ENCODE data around the gene CNTNAP2.
"Not testable (repeated sequence)": the region's sequence is repeated elsewhere in the genome, so short reads cannot be mapped to it uniquely, and the experiment has no call there.

CNTNAP2 gene

GRCh38 chr7:147678943-147679342, 1562.3 kb downstream of the CNTNAP2 start:
- DNase-seq (ENCODE audit: low read depth in 4 of 4, low spot score in 1 of 4), result no peak

DNA sequence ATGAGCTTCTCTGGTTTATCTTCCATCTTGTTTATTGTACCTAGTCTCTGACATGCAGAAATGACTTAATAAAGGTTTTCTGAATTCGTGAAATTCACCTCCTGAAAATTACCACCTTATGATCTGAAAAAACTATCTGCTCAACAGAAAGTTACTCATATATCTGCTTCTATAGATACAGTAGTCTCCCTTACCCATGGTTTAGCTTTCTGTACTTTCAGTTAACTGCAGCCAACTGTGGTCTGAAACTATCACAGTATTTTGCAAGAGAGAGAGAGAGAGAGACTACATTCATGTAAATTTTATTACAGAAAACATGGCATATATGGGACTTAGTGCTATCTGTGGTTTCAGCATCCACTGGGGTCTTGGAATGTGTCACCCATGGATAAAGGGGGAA, 1564.9 kb downstream of the CNTNAP2 start:
- DNase-seq (ENCODE audit: low read depth in 4 of 4, low spot score in 1 of 4), result no peak

DNA sequence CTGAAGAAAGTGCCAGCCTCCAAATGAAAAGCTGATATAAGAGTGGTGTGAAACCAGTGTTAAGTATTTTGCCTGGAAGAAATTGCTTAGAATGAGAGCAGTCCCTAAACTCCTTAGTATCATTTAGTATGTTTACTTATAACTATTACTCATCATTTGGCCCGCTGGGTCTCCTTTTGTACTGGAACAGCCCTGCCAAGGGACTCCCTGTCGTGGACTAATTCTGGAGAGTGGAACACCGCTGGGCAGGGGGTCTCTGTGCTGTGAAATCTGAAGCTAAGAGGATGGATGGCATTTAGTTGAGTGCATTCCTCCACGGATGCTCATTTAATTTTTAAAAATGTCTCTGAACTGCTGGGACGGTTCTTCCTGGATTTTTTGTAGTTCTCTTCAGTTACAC, 1584.1 kb downstream of the CNTNAP2 start:
- DNase-seq (ENCODE audit: low read depth in 4 of 4, low spot score in 1 of 4), result no peak

DNA sequence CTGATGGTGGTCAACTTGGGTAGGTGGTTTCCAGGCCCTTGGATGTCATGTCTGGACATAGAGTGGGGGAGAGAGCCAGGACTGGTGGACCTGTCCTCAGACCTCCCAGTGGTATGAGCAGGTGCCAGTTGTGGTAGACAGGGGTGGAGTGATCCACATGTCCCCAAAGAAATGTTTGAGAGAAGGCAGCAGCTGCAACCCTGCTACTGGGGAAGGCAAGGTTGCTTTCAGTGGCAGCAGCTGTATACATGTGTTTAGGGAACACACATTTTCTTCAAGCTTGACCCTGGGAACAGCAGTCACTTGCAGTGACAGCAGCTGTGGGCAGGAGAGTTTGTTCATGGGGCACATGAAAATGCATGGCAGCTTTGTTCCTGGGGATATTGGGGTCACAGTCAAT, 1591.3 kb downstream of the CNTNAP2 start:
- no peak for DNase-seq (ENCODE audit: low read depth in 4 of 4, low spot score in 1 of 4)

- no peak for DNase-seq (ENCODE audit: low read depth in 4 of 4, low spot score in 1 of 4)
Observed at GRCh38 chr7:147708871-147709270, 1592.3 kb downstream of the CNTNAP2 start.

- DNase-seq (ENCODE audit: low read depth in 4 of 4, low spot score in 1 of 4), result no peak
Observed at GRCh38 chr7:147711447-147711846, 1594.8 kb downstream of the CNTNAP2 start.

GRCh38 chr7:147721962-147722830, 1605.6 kb downstream of the CNTNAP2 start:
- no peak for DNase-seq (ENCODE audit: low read depth in 4 of 4, low spot score in 1 of 4)

- no peak for DNase-seq (ENCODE audit: low read depth in 4 of 4, low spot score in 1 of 4)
Observed at GRCh38 chr7:147723536-147723935, 1606.9 kb downstream of the CNTNAP2 start.

GRCh38 chr7:147731311-147731710, 1614.7 kb downstream of the CNTNAP2 start:
- no peak for DNase-seq (ENCODE audit: low read depth in 4 of 4, low spot score in 1 of 4)

DNA sequence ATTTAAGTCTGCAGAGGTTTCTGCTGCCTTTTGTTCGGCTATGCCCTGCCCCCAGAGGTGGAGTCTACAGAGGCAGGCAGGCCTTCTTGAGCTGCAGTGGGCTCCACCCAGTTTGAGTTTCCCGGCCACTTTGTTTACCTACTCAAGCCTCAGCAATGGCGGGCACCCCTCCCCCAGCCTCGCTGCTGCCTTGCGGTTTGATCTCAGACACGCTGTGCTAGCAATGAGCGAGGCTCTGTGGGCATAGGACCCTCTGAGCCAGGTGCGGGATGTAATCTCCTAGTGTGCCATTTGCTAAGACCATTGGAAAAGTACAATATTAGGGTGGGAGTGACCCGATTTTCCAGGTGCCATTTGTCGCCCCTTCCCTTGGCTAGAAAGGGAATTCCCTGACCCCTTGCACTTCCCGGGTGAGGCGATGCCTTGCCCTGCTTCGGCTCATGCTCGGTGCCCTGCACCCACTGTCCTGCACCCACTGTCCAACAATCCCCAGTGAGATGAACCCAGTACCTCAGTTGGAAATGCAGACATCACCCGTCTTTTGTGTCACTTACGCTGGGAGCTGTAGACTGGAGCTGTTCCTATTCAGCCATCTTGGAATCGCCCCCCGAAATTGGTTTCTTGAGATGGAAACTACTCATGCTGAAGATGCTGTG, 1621.1 kb downstream of the CNTNAP2 start:
- not testable (repeated sequence) for DNase-seq (ENCODE audit: low read depth in 4 of 4, low spot score in 1 of 4)

- DNase-seq (ENCODE audit: low read depth in 4 of 4, low spot score in 1 of 4), result no peak
Observed at GRCh38 chr7:147742301-147742700, 1625.7 kb downstream of the CNTNAP2 start.

DNA sequence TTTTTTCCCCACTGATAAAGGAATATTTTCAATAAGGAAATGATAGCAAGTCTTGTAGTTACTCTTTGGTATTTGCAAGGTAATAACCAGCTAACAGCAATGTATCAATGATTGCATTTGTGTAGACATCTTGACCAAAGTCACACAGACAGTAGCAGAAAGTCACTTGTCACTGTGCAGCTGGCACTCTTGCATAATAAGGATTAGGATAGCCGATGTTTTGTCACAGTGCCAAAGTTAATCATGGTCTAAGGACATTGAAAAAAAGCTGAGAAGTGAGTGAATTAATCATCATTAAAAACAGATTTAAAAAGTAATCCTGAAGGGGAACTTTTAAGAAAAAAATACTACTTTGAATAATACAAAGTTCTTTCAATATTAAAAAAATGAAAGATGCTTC, 1639.7 kb downstream of the CNTNAP2 start:
- no peak for DNase-seq (ENCODE audit: low read depth in 4 of 4, low spot score in 1 of 4)

GRCh38 chr7:147759327-147759943, 1642.8 kb downstream of the CNTNAP2 start:
- DNase-seq (ENCODE audit: low read depth in 4 of 4, low spot score in 1 of 4), result no peak

DNA sequence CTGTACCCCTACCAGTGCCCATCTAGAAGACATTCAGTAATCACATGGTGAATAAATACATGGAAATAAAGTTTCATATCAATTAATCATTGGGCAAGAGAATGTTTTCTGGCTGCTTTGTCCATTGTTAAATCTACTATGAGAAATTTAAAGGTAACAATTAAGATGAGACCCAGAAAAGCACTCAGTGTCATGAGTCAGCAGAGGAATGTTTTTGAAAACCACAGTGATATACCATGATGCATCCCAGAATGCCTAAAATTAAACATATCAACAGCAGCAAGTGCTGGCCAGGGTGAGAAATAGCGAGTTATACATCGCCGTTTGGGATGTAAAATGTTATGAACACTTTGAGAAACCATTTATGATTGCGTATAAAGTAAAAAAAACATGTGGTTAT, 1648.7 kb downstream of the CNTNAP2 start:
- DNase-seq (ENCODE audit: low read depth in 4 of 4, low spot score in 1 of 4), result no peak

GRCh38 chr7:147771344-147771743, 1654.7 kb downstream of the CNTNAP2 start:
- no peak for DNase-seq (ENCODE audit: low read depth in 4 of 4, low spot score in 1 of 4)

DNA sequence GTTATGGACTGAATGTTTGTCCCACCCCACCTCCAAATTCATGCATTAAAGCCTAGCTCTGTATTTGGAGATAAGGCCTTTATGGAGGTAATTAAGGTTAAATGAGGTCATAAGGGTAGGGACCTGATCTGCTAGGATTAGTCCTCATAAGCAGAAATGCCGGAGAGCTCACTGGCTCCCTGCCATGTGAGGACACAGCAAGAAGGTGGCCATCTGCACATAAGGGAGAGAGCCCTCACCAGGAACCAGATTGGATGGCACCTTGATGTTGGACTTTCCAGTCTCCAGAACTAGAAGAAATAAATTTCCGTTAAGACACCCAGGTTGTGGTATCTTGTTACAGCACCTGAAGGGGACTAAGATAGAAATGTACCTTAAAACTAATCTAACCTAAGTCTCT, 1657.9 kb downstream of the CNTNAP2 start:
- no peak for DNase-seq (ENCODE audit: low read depth in 4 of 4, low spot score in 1 of 4)

- DNase-seq (ENCODE audit: low read depth in 4 of 4, low spot score in 1 of 4), result no peak
Observed at GRCh38 chr7:147775516-147776284, 1659.1 kb downstream of the CNTNAP2 start.

- no peak for DNase-seq (ENCODE audit: low read depth in 4 of 4, low spot score in 1 of 4)
Observed at GRCh38 chr7:147777309-147777708, 1660.7 kb downstream of the CNTNAP2 start.

- DNase-seq (ENCODE audit: low read depth in 4 of 4, low spot score in 1 of 4), result no peak
Observed at GRCh38 chr7:147779949-147780348, 1663.3 kb downstream of the CNTNAP2 start.

DNA sequence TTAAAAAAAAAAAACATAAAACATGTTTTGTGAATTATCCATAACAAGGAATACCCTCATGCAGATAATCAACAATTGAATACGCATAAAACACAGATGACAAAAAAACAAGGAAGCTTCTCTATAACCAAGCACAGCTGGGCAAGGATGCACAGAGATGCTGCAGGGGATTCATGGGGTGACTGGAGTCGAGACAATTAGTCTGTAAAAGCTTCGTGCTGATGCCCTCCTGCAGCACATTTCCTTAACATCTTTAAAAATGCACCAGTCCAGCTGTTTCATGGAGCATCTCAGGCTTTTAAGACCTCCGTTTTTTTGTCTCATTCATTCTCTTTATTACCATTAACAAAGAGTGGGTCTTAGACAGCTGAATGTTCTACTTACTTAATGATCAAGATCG, 1680.0 kb downstream of the CNTNAP2 start:
- DNase-seq (ENCODE audit: low read depth in 4 of 4, low spot score in 1 of 4), result no peak

DNA sequence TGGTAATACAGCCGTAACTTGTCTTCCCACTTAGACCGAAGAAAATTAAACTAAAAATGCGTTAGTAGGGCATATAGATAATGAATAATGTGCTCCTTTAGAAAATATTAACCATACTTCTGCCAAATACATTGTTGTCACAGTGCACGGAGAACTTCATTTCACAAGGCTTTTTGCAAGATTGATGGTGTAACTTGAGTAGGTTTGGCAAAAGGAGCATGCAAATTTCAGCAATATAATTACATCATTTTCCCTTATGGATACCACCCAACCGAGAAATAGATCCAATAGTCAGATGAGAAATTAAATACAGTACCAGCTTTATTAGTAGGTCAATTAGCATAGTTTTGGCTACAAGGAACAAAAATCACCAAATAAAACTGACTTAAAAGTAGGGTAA, 1681.4 kb downstream of the CNTNAP2 start:
- no peak for DNase-seq (ENCODE audit: low read depth in 4 of 4, low spot score in 1 of 4)

Data from stimulated activated CD4-positive, alpha-beta T cell treated with anti-CD3 and anti-CD28 coated beads, Interleukin-1b, Interleukin-23, amount 100 ng/mL, for 24 hours (primary cell).